Stimulated activated CD8-positive, alpha-beta memory T cell treated with anti-CD3 and anti-CD28 coated beads, Interleukin-4, amount 100 ng/mL, for 24 hours (primary cell): ENCODE data around the gene TSC22D1.
A peak's percentile ranks its signal among the peaks of the same experiment; 100 is the strongest.

ENCODE experiments used
- DNase-seq: peaks from one replicate; pipeline ENCODE4 v3.0.0-alpha.2; 2020; ENCODE audit warnings: low read depth

The TSC22D1 gene

DNA sequence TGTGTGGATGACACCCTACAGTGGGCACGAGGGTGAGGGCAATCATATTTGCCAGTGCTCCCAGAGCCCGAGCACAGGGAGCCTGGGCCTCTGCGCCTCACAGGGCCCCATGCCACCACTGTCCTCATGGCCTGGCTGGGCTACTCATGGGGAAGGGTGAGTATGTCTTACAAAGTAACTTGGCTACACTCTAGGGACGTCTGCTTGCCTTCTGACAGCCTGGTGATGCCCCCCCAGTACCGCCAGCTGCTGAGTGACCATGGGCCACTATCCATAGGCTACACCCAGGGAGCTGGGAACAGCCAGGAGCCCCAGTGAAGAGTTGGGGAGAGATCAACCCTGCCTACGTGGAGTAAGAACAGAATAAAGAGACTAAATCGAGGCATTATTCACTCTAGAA lies 123.7 kb downstream of the TSC22D1 start:
- DNase-seq, result no peak

DNA sequence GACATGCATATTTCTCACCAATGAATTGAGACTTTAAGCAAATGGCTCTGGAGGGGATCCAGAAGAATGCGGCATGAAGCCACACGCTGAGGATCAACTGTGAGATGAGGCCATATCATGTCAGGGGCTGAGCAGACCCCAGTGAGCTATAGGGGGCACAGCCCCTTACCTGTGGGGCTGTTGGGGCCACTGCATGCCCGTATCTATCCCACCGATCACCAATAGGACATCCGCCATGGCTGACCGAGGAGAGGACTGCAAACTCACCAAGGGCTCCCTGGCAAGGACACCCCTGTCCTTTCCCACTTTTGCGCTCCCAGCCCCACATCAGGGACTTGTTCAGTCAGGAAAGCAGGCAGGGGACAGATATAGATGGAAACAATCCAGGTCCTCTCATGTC lies 124.5 kb downstream of the TSC22D1 start:
- no peak for DNase-seq

DNA sequence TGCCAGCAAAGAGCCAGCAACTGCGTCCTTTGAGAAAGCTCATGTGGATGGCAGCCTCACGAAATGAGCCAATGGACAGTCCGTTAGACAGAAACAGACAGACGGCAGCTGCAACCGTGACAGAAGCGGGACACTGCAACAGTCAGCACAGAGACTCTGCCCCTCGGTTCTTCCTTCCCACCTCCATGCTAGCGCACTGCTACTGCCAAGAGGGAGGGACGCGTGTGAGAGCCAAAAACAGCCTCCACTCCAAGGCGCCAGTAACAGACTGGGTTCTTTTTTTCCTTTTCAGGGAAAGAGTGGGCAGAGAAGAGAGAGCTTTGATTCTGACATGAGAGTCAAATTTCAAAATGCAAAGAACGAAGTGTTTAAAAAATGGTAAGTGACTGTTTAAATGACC lies 125.0 kb downstream of the TSC22D1 start:
- no peak for DNase-seq

DNA sequence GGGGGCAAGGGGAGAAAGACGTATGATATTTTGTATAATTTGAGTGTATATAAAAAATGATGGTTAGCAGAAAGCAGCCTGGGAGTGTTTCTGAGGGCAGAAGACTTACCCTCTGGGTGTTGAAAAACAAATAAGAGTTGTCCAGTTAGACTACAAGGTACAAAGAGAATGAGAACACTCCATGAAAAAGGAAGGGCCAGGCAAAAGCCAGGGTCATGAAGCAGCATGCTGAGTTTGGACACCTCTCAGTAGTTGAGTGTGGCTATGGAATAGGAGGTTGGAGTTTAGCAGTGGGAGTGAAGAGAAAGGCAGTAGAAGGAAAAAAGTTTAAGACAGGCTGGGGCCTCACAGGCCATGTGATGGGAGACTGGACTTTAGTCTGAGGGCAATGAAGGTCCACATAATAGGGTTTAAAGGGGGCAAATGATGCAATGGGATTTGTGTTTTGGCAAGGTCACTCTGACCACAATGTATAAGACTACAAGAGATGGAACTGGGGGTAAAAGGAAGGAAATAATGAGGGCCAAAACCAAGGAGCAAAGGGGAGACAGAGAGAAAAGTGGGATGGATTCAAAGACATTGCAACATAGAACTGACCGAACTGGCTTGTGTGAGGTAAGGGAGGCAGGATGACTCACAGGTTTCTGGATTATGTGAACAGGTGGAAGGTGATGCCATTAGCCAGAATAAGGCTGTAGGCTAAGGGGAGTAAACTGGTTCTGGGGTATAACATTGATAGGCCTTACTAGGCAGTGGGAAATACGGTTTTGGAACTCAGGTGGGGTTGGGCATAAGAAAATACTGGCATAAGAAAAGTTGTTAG lies 125.9 kb downstream of the TSC22D1 start:
- DNase-seq, result no peak

DNA sequence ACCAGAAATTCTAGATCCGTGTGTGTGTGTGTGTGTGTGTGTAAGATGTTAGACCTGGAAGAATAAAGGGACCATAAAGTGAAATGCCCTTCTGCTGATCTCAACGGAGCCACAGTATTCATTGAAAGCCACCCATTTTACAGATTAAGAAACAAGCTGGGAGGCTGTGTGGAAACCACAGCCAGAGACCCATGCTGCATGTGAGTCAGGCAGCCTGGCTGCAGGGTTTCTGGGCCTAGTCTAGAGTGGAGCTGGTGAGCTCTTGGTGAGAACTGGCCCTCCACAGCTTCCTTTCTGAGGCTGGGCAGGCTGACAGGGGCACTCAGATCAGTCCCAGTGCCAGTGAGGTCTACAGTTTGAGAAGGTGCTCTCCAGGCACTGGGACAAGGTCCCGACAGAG lies 127.3 kb downstream of the TSC22D1 start:
- DNase-seq, result no peak

DNA sequence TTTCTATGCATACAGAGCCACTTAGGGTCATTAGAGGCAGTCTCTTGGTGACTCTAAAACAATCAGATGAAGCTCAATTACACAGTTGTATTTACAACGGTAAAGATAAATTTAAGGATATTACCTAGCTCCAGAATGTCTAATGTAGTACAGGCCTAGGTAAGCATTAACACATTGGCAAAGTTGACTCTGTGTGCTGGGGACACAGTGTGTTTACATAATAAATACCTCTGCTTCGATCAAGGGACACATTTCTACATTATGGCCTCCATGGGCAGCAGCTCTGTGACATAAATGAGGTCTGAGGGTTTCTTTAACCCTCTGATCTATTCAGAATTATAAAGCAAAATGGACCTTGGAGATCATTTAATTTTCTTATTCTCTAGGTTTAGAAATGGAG lies 127.8 kb downstream of the TSC22D1 start:
- no peak for DNase-seq

DNA sequence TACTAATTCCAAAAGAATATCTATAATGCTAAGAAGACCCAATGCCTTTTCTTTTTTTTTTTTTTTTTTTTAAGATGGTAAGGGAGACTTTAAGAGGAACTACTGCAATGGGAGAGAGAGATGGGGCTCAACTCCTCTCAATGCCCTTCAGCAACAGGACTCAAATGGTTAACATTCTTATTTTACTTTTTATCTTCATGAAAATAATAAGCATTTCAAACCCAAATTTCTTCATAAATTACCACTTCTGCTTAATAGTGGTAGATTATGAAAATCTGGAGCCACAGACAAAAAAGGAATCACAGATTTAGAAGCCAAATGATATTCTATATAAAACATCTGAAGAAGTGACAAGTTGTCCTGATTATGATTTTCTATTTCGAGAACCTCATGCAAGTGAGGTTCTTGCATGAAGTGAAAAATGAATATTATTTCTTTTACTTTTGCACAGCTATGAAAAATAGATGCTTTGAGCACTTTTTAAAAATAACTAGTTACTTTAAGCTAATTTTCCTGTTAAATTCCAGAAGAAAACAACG lies 128.3 kb downstream of the TSC22D1 start:
- no peak for DNase-seq

DNA sequence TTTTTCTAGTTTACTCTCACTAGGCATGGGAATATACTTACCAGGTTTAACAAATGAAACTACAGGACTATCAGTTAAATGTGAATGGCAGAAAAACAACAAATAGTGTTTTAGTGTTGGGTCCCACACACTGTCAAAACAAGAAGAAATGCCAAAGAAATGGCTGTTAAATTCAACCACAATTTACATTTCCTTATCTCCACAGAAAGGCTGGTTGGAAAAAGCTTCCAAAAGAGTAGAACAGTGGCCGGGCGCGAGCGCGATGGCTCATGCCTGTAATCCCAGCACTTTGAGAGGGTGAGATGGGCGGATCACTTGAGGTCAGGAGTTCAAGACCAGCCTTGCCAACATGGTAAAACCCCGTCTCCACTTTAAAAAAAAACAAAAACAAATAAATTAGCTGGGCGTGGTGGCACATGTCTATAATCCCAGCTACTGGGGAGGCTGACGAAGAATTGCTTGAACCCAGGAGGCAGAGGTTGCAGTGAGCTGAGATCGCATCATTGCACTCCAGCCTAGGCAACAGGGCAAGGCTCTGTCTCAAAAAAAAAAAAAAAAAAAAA lies 136.0 kb downstream of the TSC22D1 start:
- DNase-seq, result no peak

DNA sequence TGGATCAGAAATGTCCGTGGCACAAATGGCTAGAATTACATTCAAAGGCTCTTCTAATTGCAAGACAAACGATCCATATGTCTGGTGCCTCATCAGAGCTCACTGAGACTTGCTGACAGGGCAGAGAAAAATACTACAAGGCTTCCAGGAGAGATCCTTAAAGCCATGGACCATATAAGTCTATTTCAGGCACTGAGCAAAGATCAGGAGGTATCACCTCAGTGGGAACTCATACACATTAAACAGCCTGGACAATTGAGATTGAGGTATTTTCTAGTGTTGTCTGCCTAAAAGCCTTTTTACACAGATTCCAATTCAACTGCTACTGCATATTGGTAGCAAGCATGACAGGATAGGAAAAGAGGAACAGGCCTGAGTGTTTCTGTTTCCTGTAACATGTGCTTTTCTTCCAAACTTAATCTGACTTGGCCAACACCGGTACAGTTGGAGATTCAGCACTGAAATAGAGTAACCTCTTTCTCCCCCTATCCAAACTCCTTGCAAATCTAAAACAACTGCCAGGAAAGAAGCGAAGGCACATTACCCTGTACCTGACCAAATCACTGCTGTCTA lies 136.6 kb downstream of the TSC22D1 start:
- DNase-seq, result no peak

DNA sequence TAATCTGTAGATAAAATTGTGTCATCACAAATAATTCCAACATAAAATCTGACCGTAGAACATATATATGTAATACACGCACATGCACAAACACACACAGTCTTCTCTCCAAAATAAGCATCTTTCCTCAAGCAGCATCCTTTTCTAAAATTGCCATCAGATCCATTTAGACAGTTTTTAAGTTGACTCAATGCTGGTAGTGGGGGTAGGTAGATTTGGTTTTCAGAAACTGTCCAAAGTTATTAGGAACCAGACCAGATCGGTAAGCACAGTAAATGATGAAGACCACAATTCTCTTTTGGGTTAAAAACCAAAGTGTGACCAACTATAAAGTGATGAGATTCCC lies 137.9 kb downstream of the TSC22D1 start:
- DNase-seq, result no peak

DNA sequence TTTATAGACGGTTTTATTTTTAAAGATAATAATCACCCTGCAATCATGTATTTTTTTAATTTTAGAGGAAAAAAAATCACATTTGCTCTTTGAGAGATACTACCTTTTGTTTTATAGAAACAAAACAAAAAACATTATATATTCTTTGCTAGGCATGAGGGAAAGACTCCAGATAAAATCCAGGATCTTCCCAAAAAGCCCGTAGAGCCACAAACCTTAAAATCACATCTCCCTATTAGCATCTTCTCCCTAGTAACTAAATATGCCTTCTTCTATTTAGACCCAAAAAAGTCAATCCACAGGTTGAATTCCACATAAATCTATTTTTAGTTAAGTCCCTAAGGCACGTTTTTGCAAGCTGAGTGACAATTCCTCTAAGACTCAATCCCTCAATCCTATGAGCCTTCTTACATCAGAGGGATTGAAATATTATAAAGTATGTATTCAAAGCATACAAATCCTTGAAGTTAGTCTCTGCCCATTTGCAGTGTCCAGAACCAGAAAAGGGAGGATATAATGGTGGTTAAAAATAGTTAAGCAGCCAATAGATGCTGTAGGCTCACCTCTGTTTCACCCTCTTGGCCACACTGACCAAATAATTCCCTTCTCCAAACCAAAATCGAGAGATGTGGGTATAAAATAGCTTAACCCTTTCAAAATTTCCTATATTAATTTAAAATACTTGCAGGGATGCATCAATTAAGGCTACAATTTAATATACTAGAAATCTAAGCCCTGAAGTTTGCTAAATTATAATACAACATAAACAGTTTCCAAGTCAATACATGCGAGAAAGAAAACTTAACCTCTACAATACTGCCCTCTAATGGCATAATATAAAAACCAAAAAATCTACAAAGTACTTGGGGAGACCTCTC lies 138.5 kb downstream of the TSC22D1 start:
- no peak for DNase-seq

DNA sequence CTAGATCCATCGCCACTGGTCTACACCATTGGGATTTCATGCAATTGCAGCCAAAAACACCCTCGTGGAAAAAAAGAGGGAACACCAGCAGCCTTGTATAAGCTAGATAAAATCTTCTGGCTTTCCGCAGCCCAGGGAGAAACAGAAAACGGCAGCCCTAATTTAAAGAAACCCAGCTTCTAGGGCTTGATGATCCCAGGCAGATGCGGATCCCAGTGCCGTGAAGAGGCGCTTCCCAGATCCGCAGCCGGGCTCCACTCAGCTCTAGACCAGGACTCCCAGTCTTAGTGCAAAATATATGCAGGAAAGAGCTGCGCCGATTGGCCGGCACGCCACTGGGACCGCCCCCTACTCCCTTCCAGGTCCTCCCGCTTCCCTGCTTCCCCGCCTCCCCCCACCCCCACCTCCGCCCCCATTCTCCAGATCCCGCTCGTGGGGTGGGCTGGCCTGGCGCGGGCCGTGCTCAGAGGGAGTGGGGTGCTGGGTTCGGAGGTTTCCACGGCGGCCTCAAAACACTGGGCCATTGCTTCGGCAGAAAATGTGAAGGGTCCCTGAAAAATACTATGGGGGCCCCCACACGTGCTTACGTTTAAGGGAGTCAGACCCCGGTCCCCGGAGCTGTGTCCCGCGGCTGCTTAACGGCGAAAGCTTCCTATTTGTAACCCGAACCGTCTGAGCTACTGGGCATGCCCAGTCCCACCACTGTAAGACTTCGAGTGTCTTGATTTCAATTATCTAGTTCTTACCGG lies 139.4 kb downstream of the TSC22D1 start:
- peak; percentile 18 for DNase-seq

DNA sequence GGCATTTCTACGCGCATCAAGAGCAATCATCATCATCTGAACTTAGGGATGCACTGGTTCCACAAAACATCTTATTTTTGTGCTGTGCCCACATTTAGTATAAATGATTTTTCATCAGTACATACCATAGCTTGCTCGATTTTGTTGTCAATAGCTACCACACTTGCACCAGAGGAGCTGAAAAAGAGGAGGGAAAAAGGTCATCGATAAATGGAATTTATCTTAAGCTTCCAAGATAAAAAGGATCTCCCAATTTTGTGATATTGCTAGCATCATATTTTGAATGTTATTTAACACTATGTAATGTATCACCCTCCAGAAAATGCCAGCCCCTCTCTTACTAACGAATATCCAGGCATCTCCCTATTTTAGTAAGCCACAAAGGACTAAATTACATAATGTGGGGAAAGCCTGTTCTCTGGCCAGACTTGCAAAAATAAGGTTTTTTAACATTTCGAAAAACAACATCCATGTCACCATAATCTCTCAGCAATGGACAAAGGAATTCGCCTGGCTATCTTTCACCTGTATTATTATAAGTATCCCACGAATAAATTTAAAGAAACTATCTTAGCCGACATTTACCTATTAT lies 140.1 kb downstream of the TSC22D1 start:
- DNase-seq, result no peak

DNA sequence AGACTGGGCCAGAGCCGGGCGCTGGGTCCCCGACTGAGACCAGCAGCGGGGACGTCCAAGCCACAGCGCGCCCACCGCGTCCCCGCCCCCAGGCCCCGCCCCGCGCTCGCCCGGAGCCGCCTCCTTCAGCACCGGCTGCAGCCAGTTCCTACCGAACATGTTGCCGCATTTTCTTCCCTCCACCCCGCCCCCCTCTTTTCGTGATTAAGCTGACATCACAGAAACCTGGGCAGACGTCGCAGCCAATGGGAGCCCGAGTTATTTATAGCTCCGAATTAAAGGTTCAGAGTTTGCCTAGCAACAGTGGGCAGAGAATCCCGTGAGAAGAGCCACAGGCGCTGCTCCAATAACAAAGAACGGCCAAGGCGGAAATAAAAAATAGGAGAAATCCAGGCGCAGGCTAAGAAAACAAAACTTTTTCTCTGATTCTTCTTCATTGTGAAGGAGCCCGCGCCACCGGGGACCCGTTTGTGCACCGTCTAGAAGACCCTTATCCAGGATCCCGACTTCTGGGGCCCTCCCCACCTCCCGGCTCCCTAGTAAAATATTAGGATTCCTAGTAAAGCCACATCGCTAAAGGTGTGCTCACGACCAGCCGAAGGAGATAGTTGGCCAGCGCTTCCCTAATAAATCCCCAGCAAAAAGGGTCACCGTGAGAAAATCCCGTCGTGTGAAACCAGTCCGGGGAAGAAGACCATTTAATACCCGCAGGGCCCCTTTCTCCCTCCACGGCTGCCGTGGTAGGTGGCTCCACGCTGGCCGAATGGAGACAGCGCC lies 140.8 kb downstream of the TSC22D1 start:
- DNase-seq, result peak; percentile 84

DNA sequence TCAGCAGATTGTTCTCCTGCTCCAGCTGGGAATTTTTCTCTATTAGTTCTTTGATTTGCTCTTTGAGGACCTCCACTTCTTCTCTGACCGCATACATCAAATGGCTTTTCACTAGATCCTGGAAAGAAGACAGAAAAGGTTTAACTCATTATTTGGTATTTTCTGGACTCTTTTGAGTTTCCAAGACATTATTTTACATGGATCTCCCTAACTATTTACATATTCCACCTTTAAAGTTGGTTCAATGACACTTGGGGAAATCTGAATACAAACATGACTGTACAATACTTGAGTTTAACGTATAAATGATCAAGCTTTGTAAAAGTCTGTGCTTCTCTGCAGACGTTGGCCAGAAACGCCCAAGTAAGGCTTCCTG lies 141.4 kb downstream of the TSC22D1 start:
- DNase-seq, result no peak

DNA sequence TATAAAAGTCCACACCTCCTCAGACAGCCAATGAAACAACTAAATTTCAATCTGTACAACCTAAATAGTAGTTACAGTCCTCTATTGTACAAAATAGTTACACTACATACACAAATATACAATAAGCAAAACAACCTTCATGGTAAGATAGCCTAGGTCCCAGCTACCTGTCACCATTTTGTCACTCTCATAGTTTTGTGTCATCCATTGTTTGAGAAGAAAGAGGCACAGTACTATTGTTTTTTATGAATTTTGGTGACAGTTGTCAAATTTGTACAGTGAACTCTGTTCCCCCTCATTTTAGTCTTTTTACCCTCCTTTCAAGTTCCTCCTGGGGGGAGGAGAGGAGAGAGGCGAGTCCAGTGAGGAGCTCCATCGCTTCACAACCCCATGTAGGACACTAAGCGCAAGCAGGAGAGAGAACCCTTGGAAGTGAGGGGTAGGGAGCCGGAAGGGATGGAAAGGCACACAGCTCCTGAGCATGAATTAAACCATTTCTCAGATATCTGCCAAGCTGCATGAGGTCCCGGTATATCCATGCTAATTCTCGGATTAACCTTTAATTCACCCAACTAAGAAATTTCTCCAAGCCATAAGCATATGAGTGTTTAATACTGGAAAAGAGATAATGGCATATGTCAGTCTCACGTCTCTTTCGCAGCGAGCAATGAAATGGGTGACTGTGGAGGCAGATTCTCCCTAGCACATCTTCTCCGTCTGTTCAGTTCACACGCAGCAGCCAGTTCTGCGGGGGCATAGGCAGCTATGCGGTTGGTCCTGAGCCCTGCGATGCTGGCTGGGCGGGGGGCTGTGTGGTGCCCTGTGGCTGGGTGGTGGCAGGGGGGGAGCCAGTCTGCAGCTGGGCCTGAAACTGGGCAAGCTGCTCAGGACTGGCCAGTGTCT lies 142.0 kb downstream of the TSC22D1 start:
- no peak for DNase-seq

DNA sequence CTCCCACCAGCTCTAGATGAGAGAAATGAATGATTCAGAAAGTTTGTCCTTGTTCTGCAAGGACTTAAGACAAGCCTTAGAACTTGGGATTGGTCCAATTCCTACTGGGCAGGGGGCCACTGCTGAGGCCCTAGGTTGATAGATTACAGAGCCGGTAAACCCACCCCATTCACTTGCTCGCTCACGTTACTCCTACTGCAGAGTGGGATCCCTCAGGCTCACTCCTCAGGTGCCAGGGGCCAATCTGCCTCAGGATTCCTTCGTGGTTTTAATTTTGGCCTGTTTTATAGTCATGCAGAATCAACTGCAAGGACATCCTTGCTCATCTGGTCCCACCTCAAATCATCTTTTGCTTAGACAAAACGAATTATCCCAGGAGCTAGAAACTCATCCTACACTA lies 143.5 kb downstream of the TSC22D1 start:
- no peak for DNase-seq

DNA sequence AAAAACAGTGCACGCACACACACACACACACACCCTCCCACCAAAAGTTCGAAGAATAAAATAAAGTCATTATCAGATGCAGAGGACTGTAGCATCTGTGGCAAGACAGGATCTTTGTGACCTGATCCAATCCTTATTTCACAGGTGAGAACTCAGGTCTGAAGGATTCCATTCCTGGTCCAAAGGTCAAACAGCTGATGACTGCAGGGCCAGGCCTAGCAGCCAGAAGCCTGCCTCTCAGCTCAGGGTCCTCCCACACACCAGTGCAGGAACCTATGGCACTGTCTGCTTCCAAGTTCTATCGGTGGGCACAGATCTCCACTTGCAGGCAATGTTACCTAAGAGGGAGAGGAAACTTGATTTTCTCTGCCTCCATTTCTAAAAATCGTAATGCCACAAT lies 145.0 kb downstream of the TSC22D1 start:
- DNase-seq, result no peak

DNA sequence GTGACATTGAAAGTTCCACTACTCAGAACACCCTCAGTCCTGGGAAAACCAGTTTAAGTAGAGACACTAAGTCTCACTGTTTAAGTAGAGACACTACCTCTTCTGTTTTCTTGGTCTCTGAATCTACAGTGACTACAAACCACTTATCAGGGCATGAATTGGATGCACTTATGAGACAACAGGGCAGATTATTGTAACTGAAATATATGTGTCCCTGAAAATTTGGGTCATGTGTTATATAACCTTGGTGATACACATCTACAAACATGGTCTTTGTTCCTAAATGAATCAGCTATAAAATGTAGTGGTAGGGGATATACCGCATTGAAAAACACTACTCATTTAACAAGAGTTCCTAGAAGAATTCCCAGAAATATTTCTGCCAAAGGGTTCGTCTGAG lies 146.8 kb downstream of the TSC22D1 start:
- DNase-seq, result no peak

DNA sequence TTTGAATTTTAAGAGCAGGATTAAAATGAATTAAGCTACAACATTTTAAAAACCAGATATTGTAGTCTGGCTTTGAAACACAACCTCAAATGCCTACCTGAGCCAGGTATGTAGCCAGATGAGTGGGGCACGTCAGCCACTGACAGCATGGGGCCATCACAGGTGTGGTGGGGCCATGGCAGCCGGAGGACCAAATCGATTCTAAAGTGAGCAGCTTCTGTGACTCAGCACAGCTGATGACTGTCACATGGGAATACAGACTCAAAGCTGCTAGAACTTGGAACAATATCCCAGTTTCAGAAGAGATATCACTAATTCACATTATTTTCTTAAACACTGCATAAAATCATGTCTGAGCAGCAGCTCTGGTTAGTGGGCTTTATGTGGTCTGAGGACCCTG lies 149.7 kb downstream of the TSC22D1 start:
- DNase-seq, result no peak
